Panc1 (cell line): ENCODE results near the gene EXOSC7. TPM values are rescaled to one million over a fixed set of nuclear protein-coding genes. Genes with fewer than 3 reads are reported as not detected.

Source experiments
- ATAC-seq: fragments of 200-7000 bp; cut with Tn5 transposase; 2 replicates; pipeline ENCODE4 v1.9.1; 2020; ENCODE audit warnings: mild to moderate bottlenecking, moderate library complexity
- BruUV-seq: library from RNA; stranded (reverse); fragments of 400-500 nt; replicated peaks from 2 replicates; lab custom pipeline; 2021; lab: Mats Ljungman, UMichigan
- CTCF ChIA-PET: fragments of 300-600 bp; sonication (Branson Sonifier 250); formaldehyde crosslinking; loops from one replicate; lab custom pipeline; 2022; ENCODE audit warnings: antibody characterized with exemption; lab: Charles Lee
- POLR2A ChIA-PET: fragments of 300-600 bp; sonication (Branson Sonifier 250); formaldehyde crosslinking; loops from one replicate; lab custom pipeline; 2022; ENCODE audit warnings: antibody characterized with exemption; lab: Charles Lee
- DNase-seq: peaks from one replicate; pipeline ENCODE4 v3.0.0-alpha.2; 2010; ENCODE audit warnings: low read depth, low spot score
- H3K27ac ChIP-seq: 2 replicates; pipeline ENCODE4 v1.5.1; 2011; ENCODE audit warnings: mild to moderate bottlenecking, low read length, inconsistent platforms
- H3K27me3 ChIP-seq: fragments of 200-500 bp; sonication (Bioruptor generic); 2 replicates; pipeline ENCODE4 v1.6.0; 2014; ENCODE audit warnings: low read length, inconsistent platforms; ENCODE audit not compliant: control insufficient read depth, insufficient read depth
- H3K36me3 ChIP-seq: fragments of 200-500 bp; sonication (Bioruptor generic); 2 replicates; pipeline ENCODE4 v1.5.1; 2014; ENCODE audit warnings: inconsistent platforms, mild to moderate bottlenecking, low read length, moderate library complexity; ENCODE audit not compliant: control insufficient read depth, insufficient read depth
- H3K4me1 ChIP-seq: 2 replicates; pipeline ENCODE4 v1.5.1; 2011; ENCODE audit warnings: inconsistent platforms, mild to moderate bottlenecking, low read length, moderate library complexity; ENCODE audit not compliant: control insufficient read depth, insufficient read depth
- H3K4me3 ChIP-seq, 2 experiments: 2 replicates each; pipeline ENCODE4 v1.5.1; 2011 to 2012; ENCODE audit warnings: low read depth in 2 of 2, low read length in 2 of 2, mild to moderate bottlenecking in 2 of 2, inconsistent platforms in 1 of 2, moderate library complexity in 1 of 2
- H3K9me3 ChIP-seq: fragments of 200-500 bp; sonication (Bioruptor generic); 2 replicates; pipeline ENCODE4 v1.5.1; 2014; ENCODE audit warnings: low read depth, mild to moderate bottlenecking, inconsistent platforms, low read length, moderate library complexity; ENCODE audit not compliant: control insufficient read depth, insufficient read depth
- POLR2AphosphoS5 ChIP-seq: IDR thresholded peaks from 2 replicates; pipeline ENCODE4 v1.6.1; 2012; ENCODE audit warnings: mild to moderate bottlenecking, low read depth, low read length, moderate library complexity
- SIN3A ChIP-seq: IDR thresholded peaks from 2 replicates; pipeline ENCODE4 v1.6.1; 2012; ENCODE audit warnings: low read depth, mild to moderate bottlenecking, low read length, moderate library complexity, borderline replicate concordance; ENCODE audit not compliant: insufficient read depth
- TCF7L2 ChIP-seq: IDR thresholded peaks from 2 replicates; pipeline ENCODE4 v1.6.1; 2011; ENCODE audit warnings: mild to moderate bottlenecking, low read depth, low read length, inconsistent platforms
- in situ Hi-C: cut with HindIII; loops from 2 replicates; pipeline ENCODE4 v1.10.0; 2016; ENCODE audit warnings: low sequenced_read_pairs, low pct_unique_long_range_greater_than_20kb
- intact Hi-C: fragments of 100-400 bp; cut with micrococcal nuclease; formaldehyde crosslinking; loops from one replicate; pipeline ENCODE4 v1.10.0; 2022; ENCODE audit not compliant: unreplicated experiment
- total RNA-seq: library from RNA; stranded (reverse); gene quantifications from one replicate; pipeline ENCODE4 v1.2.1, GENCODE V29; 2021; ENCODE audit not compliant: unreplicated experiment
- TF ChIP-seq, protein P1 (sequence below), 2 experiments: IDR thresholded peaks; 2 replicates each; pipeline ENCODE4 v1.6.1; 2011 to 2012; ENCODE audit warnings: low read depth in 2 of 2, control low read depth in 1 of 2, low read length in 1 of 2, mild to moderate bottlenecking in 1 of 2, moderate library complexity in 1 of 2; ENCODE audit not compliant: insufficient read depth in 1 of 2
- TF ChIP-seq, protein P2 (sequence below): fragments of 450-650 bp; IDR thresholded peaks from 2 replicates; pipeline ENCODE4 v1.5.1; 2017; ENCODE audit warnings: mild to moderate bottlenecking

EXOSC7 gene
- total RNA-seq, 1 experiment from 2014 or later: 38.4 TPM

DNA sequence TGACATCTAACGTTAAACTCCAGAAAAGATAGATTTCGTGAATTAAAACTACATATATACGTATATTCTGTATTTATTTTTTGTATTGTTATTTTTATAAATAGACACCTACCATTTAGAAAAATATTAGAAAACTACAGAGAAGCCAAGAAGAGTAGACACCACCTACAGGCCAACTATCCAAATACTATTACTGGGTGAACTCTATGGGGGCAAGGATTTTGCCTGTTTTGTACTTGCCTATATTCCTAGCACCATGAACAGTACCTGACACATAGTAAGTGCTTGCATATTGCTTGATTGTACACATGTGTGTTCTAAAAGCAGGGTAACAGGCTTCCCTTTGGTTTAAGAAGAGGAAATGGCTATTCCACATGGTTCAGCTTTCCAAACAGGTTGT, 25.7 kb downstream of the EXOSC7 start:
- no TSS peak for BruUV-seq
- Histone ChIP-seq H3K27me3 (no peaks in the 10 kb centered on the region), H3K4me3 (no peak overlapping the region), H3K9me3 (no peaks in the 10 kb centered on the region), H3K36me3 (peaks cover 6% of the 10 kb centered on the region), H3K4me1 (no peaks in the 10 kb centered on the region), H3K27ac (no peak overlapping the region)
- ChIA-PET CTCF (no interaction called here), POLR2A (interaction anchor here (0.7 kb wide), 2 partner anchors 15 to 166 kb away, joined by 3 read pairs; no protein-coding TSS in a partner anchor)
- ATAC-seq (no peak), DNase-seq (no peak)
- in situ Hi-C loops (no loop called here), intact Hi-C loops (no loop called here)
- TF ChIP-seq, protein P1, sequence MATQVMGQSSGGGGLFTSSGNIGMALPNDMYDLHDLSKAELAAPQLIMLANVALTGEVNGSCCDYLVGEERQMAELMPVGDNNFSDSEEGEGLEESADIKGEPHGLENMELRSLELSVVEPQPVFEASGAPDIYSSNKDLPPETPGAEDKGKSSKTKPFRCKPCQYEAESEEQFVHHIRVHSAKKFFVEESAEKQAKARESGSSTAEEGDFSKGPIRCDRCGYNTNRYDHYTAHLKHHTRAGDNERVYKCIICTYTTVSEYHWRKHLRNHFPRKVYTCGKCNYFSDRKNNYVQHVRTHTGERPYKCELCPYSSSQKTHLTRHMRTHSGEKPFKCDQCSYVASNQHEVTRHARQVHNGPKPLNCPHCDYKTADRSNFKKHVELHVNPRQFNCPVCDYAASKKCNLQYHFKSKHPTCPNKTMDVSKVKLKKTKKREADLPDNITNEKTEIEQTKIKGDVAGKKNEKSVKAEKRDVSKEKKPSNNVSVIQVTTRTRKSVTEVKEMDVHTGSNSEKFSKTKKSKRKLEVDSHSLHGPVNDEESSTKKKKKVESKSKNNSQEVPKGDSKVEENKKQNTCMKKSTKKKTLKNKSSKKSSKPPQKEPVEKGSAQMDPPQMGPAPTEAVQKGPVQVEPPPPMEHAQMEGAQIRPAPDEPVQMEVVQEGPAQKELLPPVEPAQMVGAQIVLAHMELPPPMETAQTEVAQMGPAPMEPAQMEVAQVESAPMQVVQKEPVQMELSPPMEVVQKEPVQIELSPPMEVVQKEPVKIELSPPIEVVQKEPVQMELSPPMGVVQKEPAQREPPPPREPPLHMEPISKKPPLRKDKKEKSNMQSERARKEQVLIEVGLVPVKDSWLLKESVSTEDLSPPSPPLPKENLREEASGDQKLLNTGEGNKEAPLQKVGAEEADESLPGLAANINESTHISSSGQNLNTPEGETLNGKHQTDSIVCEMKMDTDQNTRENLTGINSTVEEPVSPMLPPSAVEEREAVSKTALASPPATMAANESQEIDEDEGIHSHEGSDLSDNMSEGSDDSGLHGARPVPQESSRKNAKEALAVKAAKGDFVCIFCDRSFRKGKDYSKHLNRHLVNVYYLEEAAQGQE (IDR thresholded peaks at IDR 0.05; ENCODE audit: insufficient read depth in 1 of 2, low read depth in 2 of 2, low read length in 1 of 2): no peak
- TF ChIP-seq POLR2AphosphoS5 (no peak), TCF7L2 (no peak), SIN3A (no peak)
- TF ChIP-seq, protein P2, sequence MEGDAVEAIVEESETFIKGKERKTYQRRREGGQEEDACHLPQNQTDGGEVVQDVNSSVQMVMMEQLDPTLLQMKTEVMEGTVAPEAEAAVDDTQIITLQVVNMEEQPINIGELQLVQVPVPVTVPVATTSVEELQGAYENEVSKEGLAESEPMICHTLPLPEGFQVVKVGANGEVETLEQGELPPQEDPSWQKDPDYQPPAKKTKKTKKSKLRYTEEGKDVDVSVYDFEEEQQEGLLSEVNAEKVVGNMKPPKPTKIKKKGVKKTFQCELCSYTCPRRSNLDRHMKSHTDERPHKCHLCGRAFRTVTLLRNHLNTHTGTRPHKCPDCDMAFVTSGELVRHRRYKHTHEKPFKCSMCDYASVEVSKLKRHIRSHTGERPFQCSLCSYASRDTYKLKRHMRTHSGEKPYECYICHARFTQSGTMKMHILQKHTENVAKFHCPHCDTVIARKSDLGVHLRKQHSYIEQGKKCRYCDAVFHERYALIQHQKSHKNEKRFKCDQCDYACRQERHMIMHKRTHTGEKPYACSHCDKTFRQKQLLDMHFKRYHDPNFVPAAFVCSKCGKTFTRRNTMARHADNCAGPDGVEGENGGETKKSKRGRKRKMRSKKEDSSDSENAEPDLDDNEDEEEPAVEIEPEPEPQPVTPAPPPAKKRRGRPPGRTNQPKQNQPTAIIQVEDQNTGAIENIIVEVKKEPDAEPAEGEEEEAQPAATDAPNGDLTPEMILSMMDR: no peak

- Histone ChIP-seq H3K4me1 (no peaks in the 10 kb centered on the region), H3K9me3 (no peaks in the 10 kb centered on the region), H3K27me3 (no peaks in the 10 kb centered on the region), H3K4me3 (no peak overlapping the region), H3K36me3 (peaks cover 6% of the 10 kb centered on the region), H3K27ac (no peak overlapping the region)
- in situ Hi-C loops (no loop called here), intact Hi-C loops (no loop called here)
- TF ChIP-seq, protein P1 (IDR thresholded peaks at IDR 0.05; ENCODE audit: insufficient read depth in 1 of 2, low read depth in 2 of 2, low read length in 1 of 2): no peak
- TF ChIP-seq POLR2AphosphoS5 (no peak), SIN3A (no peak), TCF7L2 (no peak)
- TF ChIP-seq, protein P2: no peak
- BruUV-seq: no TSS peak
- DNase-seq: no peak
- ATAC-seq: no peak
- POLR2A ChIA-PET: interaction anchor here (0.7 kb wide), 1 partner anchor 15 kb away, joined by 3 read pairs; no protein-coding TSS in a partner anchor
- CTCF ChIA-PET: no interaction called here
These were observed 26.2 kb downstream of the EXOSC7 start for GRCh38 chr3:45002139-45002660.
